K562 (cell line): ENCODE measurements around the gene ZNF429. TPM values are rescaled to one million over a fixed set of nuclear protein-coding genes. Genes with fewer than 3 reads are reported as not detected.

ENCODE experiments used
- HMG20A ChIP-seq: fragments of 450-650 bp; formaldehyde crosslinking; conservative IDR thresholded peaks from 2 replicates; pipeline ENCODE4 v1.4.0; 2020; ENCODE audit warnings: mild to moderate bottlenecking, mixed read lengths
- KLF6 ChIP-seq: fragments of 250-450 bp; sonication (Bioruptor Pico); IDR thresholded peaks from 2 replicates; pipeline ENCODE4 v1.4.0; 2020; ENCODE audit warnings: mild to moderate bottlenecking, moderate library complexity, borderline replicate concordance
- L3MBTL2 ChIP-seq: fragments of 450-650 bp; IDR thresholded peaks from 2 replicates; pipeline ENCODE4 v1.6.1; 2016; ENCODE audit warnings: mild to moderate bottlenecking, moderate library complexity
- SNIP1 ChIP-seq: fragments of 450-650 bp; IDR thresholded peaks from 2 replicates; pipeline ENCODE4 v1.7.1; 2017; ENCODE audit warnings: low read depth, mild to moderate bottlenecking
- polyA plus RNA-seq, 8 experiments: library from polyadenylated mRNA; depleted of rRNA in 4 of 8; stranded (reverse) in 5 of 8; unstranded in 3 of 8; fragments of >200 nt; fragmentation: Nextera tagmentation in 2 of 8; fragmentation: Illumina TruSeq in 1 of 8; extraction: Ambion mirVana in 2 of 8; extraction: Trizol in 1 of 8; gene quantifications; 2 replicates each; pipeline versions ENCODE4 v1.2.1 to v1.2.3, GENCODE V29; 2011 to 2014; ENCODE audit warnings: inconsistent platforms in 1 of 8, missing spikeins in 1 of 8
- total RNA-seq, 7 experiments: library from RNA; depleted of rRNA in 6 of 7; stranded (reverse); fragments of >200 nt in 6 of 7; fragmentation: Illumina TruSeq in 2 of 7; extraction: Trizol in 2 of 7; gene quantifications; 2 replicates each; pipeline versions ENCODE4 v1.2.1 to v1.2.3, GENCODE V29; 2011 to 2021; ENCODE audit warnings: low replicate concordance in 1 of 7
- TF ChIP-seq, protein P1 (sequence below): fragments of 150-350 bp; conservative IDR thresholded peaks from 2 replicates; pipeline ENCODE4 v1.6.1; 2014; ENCODE audit warnings: low read length
- TF ChIP-seq, protein P2 (sequence below), 3 experiments: IDR thresholded peaks in 2 of 3; conservative IDR thresholded peaks in 1 of 3; 2 replicates each; pipeline ENCODE4 v1.5.1; 2011 to 2012; ENCODE audit warnings: low read length in 3 of 3, mild to moderate bottlenecking in 3 of 3, control low read depth in 2 of 3, improper control_type of control experiment in 1 of 3, inconsistent platforms in 1 of 3, low read depth in 1 of 3, mixed read lengths in 1 of 3, moderate library complexity in 1 of 3; ENCODE audit not compliant: insufficient read depth in 2 of 3
- TF ChIP-seq, protein P3 (sequence below): sonication (generic); formaldehyde crosslinking; IDR thresholded peaks from 2 replicates; pipeline ENCODE4 v1.8.0; 2022; ENCODE audit warnings: mild to moderate bottlenecking, missing genetic modification reagents, borderline replicate concordance
- TF ChIP-seq, protein P4 (sequence below): fragments of 450-650 bp; IDR thresholded peaks from 2 replicates; pipeline ENCODE4 v1.6.1; 2016; ENCODE audit warnings: mild to moderate bottlenecking
- TF ChIP-seq, protein P5 (sequence below), 2 experiments: fragments of 450-650 bp; formaldehyde crosslinking in 1 of 2; IDR thresholded peaks; 2 replicates each; pipeline versions ENCODE4 v1.4.0 to v1.6.1; 2014 to 2020; ENCODE audit warnings: mild to moderate bottlenecking in 2 of 2, borderline replicate concordance in 1 of 2, low read depth in 1 of 2

The ZNF429 gene
- total and polyA plus RNA-seq, 9 of the 15 experiments (the other 6 are each of a cell fraction or from before 2014, with no cell fraction given) = 11.4 to 24.5 (median 16.3) TPM

DNA sequence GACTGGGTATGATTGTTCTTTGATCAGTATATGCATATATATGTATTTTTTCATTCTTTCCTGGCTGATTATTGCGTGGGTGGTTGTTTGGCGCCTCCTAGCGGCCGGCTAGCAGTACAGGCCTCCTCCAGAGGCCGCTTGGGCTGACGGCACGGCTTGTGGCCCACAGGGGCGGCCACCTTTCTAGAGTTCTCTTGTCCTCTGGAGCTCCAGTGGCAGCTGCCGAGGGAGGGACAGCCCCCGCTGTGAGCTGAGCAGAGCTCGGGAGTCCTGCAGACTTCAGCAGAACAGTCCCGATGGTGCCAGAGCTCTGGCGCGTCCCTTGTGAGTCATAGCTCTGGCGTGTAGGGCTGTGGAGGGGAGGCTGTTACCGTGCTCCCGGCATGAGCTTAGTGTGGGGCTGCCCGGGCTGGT is 22.5 kb upstream of the ZNF429 start (continued):
- TF ChIP-seq, protein P1, sequence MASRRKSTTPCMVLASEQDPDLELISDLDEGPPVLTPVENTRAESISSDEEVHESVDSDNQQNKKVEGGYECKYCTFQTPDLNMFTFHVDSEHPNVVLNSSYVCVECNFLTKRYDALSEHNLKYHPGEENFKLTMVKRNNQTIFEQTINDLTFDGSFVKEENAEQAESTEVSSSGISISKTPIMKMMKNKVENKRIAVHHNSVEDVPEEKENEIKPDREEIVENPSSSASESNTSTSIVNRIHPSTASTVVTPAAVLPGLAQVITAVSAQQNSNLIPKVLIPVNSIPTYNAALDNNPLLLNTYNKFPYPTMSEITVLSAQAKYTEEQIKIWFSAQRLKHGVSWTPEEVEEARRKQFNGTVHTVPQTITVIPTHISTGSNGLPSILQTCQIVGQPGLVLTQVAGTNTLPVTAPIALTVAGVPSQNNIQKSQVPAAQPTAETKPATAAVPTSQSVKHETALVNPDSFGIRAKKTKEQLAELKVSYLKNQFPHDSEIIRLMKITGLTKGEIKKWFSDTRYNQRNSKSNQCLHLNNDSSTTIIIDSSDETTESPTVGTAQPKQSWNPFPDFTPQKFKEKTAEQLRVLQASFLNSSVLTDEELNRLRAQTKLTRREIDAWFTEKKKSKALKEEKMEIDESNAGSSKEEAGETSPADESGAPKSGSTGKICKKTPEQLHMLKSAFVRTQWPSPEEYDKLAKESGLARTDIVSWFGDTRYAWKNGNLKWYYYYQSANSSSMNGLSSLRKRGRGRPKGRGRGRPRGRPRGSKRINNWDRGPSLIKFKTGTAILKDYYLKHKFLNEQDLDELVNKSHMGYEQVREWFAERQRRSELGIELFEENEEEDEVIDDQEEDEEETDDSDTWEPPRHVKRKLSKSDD = no peak
- TF ChIP-seq KLF6 (CRISPR knock-in tag) (no peak), SNIP1 (no peak), HMG20A (CRISPR knock-in tag) (no peak), L3MBTL2 (no peak)
- TF ChIP-seq, protein P2, sequence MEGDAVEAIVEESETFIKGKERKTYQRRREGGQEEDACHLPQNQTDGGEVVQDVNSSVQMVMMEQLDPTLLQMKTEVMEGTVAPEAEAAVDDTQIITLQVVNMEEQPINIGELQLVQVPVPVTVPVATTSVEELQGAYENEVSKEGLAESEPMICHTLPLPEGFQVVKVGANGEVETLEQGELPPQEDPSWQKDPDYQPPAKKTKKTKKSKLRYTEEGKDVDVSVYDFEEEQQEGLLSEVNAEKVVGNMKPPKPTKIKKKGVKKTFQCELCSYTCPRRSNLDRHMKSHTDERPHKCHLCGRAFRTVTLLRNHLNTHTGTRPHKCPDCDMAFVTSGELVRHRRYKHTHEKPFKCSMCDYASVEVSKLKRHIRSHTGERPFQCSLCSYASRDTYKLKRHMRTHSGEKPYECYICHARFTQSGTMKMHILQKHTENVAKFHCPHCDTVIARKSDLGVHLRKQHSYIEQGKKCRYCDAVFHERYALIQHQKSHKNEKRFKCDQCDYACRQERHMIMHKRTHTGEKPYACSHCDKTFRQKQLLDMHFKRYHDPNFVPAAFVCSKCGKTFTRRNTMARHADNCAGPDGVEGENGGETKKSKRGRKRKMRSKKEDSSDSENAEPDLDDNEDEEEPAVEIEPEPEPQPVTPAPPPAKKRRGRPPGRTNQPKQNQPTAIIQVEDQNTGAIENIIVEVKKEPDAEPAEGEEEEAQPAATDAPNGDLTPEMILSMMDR (IDR thresholded peaks at IDR 0.05 in 2 of 3, conservative IDR thresholded peaks at IDR 0.05 in 1 of 3; ENCODE audit: insufficient read depth in 2 of 3, low read depth in 1 of 3, low read length in 3 of 3) = peak; percentile 58 to 73 (median 60)
- TF ChIP-seq, protein P3, sequence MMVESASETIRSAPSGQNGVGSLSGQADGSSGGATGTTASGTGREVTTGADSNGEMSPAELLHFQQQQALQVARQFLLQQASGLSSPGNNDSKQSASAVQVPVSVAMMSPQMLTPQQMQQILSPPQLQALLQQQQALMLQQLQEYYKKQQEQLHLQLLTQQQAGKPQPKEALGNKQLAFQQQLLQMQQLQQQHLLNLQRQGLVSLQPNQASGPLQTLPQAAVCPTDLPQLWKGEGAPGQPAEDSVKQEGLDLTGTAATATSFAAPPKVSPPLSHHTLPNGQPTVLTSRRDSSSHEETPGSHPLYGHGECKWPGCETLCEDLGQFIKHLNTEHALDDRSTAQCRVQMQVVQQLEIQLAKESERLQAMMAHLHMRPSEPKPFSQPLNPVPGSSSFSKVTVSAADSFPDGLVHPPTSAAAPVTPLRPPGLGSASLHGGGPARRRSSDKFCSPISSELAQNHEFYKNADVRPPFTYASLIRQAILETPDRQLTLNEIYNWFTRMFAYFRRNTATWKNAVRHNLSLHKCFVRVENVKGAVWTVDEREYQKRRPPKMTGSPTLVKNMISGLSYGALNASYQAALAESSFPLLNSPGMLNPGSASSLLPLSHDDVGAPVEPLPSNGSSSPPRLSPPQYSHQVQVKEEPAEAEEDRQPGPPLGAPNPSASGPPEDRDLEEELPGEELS (CRISPR knock-in tag) = no peak
- TF ChIP-seq, protein P4, sequence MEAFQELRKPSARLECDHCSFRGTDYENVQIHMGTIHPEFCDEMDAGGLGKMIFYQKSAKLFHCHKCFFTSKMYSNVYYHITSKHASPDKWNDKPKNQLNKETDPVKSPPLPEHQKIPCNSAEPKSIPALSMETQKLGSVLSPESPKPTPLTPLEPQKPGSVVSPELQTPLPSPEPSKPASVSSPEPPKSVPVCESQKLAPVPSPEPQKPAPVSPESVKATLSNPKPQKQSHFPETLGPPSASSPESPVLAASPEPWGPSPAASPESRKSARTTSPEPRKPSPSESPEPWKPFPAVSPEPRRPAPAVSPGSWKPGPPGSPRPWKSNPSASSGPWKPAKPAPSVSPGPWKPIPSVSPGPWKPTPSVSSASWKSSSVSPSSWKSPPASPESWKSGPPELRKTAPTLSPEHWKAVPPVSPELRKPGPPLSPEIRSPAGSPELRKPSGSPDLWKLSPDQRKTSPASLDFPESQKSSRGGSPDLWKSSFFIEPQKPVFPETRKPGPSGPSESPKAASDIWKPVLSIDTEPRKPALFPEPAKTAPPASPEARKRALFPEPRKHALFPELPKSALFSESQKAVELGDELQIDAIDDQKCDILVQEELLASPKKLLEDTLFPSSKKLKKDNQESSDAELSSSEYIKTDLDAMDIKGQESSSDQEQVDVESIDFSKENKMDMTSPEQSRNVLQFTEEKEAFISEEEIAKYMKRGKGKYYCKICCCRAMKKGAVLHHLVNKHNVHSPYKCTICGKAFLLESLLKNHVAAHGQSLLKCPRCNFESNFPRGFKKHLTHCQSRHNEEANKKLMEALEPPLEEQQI = peak; percentile 21; the same call in 1 of the 2 replicates
- TF ChIP-seq, protein P5, sequence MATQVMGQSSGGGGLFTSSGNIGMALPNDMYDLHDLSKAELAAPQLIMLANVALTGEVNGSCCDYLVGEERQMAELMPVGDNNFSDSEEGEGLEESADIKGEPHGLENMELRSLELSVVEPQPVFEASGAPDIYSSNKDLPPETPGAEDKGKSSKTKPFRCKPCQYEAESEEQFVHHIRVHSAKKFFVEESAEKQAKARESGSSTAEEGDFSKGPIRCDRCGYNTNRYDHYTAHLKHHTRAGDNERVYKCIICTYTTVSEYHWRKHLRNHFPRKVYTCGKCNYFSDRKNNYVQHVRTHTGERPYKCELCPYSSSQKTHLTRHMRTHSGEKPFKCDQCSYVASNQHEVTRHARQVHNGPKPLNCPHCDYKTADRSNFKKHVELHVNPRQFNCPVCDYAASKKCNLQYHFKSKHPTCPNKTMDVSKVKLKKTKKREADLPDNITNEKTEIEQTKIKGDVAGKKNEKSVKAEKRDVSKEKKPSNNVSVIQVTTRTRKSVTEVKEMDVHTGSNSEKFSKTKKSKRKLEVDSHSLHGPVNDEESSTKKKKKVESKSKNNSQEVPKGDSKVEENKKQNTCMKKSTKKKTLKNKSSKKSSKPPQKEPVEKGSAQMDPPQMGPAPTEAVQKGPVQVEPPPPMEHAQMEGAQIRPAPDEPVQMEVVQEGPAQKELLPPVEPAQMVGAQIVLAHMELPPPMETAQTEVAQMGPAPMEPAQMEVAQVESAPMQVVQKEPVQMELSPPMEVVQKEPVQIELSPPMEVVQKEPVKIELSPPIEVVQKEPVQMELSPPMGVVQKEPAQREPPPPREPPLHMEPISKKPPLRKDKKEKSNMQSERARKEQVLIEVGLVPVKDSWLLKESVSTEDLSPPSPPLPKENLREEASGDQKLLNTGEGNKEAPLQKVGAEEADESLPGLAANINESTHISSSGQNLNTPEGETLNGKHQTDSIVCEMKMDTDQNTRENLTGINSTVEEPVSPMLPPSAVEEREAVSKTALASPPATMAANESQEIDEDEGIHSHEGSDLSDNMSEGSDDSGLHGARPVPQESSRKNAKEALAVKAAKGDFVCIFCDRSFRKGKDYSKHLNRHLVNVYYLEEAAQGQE (IDR thresholded peaks at IDR 0.05; ENCODE audit: borderline replicate concordance) = peak; percentile 48; the same call in 1 of the 2 replicates
- TF ChIP-seq, protein P5 (CRISPR knock-in tag; IDR thresholded peaks at IDR 0.05; ENCODE audit: low read depth) = no peak
